Measurements from ENCODE around the gene CTIF. TPM values are rescaled to one million over a fixed set of nuclear protein-coding genes. Genes with fewer than 3 reads are reported as not detected.

CTIF gene
- total and polyA plus RNA-seq, 12 donors = 44.5 to 74.1 (median 58.9) TPM

GRCh38 chr18:48642503-48642902, 103.7 kb downstream of the CTIF start:
- no peak overlapping the region for H3K4me3 ChIP-seq
- ATAC-seq (no peak), DNase-seq (no peak)
- TF ChIP-seq, protein P1, sequence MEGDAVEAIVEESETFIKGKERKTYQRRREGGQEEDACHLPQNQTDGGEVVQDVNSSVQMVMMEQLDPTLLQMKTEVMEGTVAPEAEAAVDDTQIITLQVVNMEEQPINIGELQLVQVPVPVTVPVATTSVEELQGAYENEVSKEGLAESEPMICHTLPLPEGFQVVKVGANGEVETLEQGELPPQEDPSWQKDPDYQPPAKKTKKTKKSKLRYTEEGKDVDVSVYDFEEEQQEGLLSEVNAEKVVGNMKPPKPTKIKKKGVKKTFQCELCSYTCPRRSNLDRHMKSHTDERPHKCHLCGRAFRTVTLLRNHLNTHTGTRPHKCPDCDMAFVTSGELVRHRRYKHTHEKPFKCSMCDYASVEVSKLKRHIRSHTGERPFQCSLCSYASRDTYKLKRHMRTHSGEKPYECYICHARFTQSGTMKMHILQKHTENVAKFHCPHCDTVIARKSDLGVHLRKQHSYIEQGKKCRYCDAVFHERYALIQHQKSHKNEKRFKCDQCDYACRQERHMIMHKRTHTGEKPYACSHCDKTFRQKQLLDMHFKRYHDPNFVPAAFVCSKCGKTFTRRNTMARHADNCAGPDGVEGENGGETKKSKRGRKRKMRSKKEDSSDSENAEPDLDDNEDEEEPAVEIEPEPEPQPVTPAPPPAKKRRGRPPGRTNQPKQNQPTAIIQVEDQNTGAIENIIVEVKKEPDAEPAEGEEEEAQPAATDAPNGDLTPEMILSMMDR (IDR thresholded peaks at IDR 0.05) = no peak
- 98 to 100% methylated on average over 1 of the region's 1 CpG for WGBS, 2 donors
- no peaks in the 10 kb centered on the region for H3K27me3 ChIP-seq
- intact Hi-C loops (cut with DNase I) = no loop called here
- peaks cover 0 to 13% (median 0%) of the 10 kb centered on the region in 9 donors for H3K4me1 ChIP-seq
- H3K9me3 ChIP-seq = peaks cover 0 to 8% (median 0%) of the 10 kb centered on the region in 11 donors
- H3K27ac ChIP-seq = no peak overlapping the region
- peaks cover 0 to 23% (median 0%) of the 10 kb centered on the region in 9 donors for H3K36me3 ChIP-seq

DNA sequence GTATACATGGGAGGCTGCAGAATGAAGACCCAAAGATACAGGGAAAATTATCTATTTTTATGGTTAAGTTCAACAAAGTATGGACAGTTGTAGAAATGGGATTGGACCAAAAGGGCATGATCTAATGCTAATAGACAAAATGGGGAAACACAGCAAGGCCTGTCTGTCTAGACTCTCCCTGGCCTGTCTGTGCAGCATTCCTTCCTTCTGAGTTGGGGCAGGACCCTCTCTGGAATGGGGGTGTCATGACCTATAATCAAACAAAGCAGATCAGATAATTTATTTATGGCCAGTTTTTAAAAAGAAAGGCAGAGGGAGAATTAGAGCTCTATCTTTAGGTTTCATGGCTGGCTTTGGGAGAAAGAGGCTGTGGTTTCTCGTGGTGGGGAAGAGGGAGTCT, 104.4 kb downstream of the CTIF start:
- peaks cover 0 to 16% (median 0%) of the 10 kb centered on the region in 9 donors for H3K36me3 ChIP-seq

GRCh38 chr18:48644029-48644428, 105.2 kb downstream of the CTIF start:
- Histone ChIP-seq H3K27ac (no peak overlapping the region), H3K36me3 (peaks cover 0 to 10% (median 0%) of the 10 kb centered on the region in 9 donors), H3K4me3 (no peak overlapping the region), H3K4me1 (peaks cover 0 to 11% (median 0%) of the 10 kb centered on the region in 9 donors), H3K27me3 (no peaks in the 10 kb centered on the region), H3K9me3 (peaks cover 0 to 8% (median 0%) of the 10 kb centered on the region in 11 donors)
- intact Hi-C loops (cut with DNase I) = no loop called here
- TF ChIP-seq, protein P1 (IDR thresholded peaks at IDR 0.05) = no peak
- ATAC-seq = no peak
- DNase-seq = no peak
- WGBS, 2 donors = 95 to 96% methylated on average over 5 of the region's 5 CpGs

More for the DNA sequence above, 104.4 kb downstream of the CTIF start:
- no peak overlapping the region for H3K27ac ChIP-seq
- peaks cover 0 to 8% (median 0%) of the 10 kb centered on the region in 11 donors for H3K9me3 ChIP-seq
- no peaks in the 10 kb centered on the region for H3K27me3 ChIP-seq
- no peak overlapping the region for H3K4me3 ChIP-seq
- intact Hi-C loops (cut with DNase I) = no loop called here
- ATAC-seq = no peak
- DNase-seq = no peak
- WGBS, 2 donors = 79 to 96% methylated on average over 1 of the region's 1 CpG
- TF ChIP-seq, protein P1 (IDR thresholded peaks at IDR 0.05) = no peak
- peaks cover 0 to 13% (median 0%) of the 10 kb centered on the region in 9 donors for H3K4me1 ChIP-seq

DNA sequence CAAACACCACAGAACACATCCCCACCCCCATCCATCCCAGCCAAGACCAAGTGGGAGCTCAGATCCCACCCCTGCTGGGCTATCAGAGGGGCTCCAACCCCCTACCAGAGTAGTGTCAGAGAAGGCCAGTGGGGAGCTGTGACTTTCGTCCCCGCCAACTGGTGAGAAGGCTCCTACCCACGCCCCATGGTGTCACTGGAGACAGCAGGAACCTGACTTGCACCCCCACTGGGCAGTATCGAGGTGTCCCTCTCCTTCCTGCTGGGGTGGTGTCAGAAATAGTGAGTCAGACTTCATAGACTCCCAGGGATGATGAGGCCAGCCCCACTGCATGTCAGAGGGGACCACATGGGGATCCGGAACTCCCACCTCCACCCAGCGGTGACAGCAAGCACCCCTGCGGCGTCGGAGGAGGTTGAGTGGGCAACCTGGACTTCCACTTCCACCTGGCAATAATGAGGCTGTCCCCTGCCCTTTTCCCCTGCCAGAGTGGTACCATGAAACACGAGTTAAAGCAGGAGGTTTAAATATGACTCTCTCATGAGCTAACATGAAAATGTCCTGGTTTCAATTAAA, 106.7 kb downstream of the CTIF start:
- DNase-seq (no peak), ATAC-seq (no peak)
- peaks cover 0 to 3% (median 0%) of the 10 kb centered on the region in 9 donors for H3K4me1 ChIP-seq
- peaks cover 0 to 3% (median 0%) of the 10 kb centered on the region in 9 donors for H3K36me3 ChIP-seq
- no peaks in the 10 kb centered on the region for H3K27me3 ChIP-seq
- intact Hi-C loops (cut with DNase I) = no loop called here
- no peak overlapping the region for H3K27ac ChIP-seq
- H3K9me3 ChIP-seq = peaks cover 0 to 8% (median 0%) of the 10 kb centered on the region in 11 donors
- 86 to 88% methylated on average over 10 of the region's 10 CpGs for WGBS, 2 donors
- H3K4me3 ChIP-seq = no peak overlapping the region
- TF ChIP-seq, protein P1 (IDR thresholded peaks at IDR 0.05) = no peak

All from heart right ventricle (tissue), 16 donors.